Cardiac fibroblast (primary cell): ENCODE measurements around the gene NAA16.
A peak's percentile ranks its signal among the peaks of the same experiment; 100 is the strongest.

ENCODE experiments used
- DNase-seq, 2 donors: peaks; one replicate each; pipeline versions ENCODE4 v3.0.0 to v3.0.0-alpha.2; 2010; ENCODE audit warnings: low read depth in 2 of 2
- H3K4me3 ChIP-seq, 2 donors: replicated peaks in 1 of 2; 1 replicate in 1 of 2; 2 replicates in 1 of 2; pipeline ENCODE4 v1.5.1; 2011; ENCODE audit warnings: low read depth in 2 of 2, low read length in 2 of 2, mild to moderate bottlenecking in 2 of 2, moderate library complexity in 1 of 2
- TF ChIP-seq, protein P1 (sequence below): IDR thresholded peaks from one replicate; pipeline ENCODE4 v1.5.1; 2011; ENCODE audit warnings: low read depth, mild to moderate bottlenecking, low read length, inconsistent platforms

Gene NAA16

GRCh38 chr13:41313117-41313516, 2.0 kb downstream of the NAA16 start:
- TF ChIP-seq, protein P1, sequence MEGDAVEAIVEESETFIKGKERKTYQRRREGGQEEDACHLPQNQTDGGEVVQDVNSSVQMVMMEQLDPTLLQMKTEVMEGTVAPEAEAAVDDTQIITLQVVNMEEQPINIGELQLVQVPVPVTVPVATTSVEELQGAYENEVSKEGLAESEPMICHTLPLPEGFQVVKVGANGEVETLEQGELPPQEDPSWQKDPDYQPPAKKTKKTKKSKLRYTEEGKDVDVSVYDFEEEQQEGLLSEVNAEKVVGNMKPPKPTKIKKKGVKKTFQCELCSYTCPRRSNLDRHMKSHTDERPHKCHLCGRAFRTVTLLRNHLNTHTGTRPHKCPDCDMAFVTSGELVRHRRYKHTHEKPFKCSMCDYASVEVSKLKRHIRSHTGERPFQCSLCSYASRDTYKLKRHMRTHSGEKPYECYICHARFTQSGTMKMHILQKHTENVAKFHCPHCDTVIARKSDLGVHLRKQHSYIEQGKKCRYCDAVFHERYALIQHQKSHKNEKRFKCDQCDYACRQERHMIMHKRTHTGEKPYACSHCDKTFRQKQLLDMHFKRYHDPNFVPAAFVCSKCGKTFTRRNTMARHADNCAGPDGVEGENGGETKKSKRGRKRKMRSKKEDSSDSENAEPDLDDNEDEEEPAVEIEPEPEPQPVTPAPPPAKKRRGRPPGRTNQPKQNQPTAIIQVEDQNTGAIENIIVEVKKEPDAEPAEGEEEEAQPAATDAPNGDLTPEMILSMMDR, result no peak
- no peak for DNase-seq
- peak overlapping the region; percentile 0 to 97 for H3K4me3 ChIP-seq

- no peak overlapping the region for H3K4me3 ChIP-seq
- no peak for DNase-seq
- TF ChIP-seq, protein P1, result no peak
These were observed 2.7 kb downstream of the NAA16 start for GRCh38 chr13:41313659-41314197.

DNA sequence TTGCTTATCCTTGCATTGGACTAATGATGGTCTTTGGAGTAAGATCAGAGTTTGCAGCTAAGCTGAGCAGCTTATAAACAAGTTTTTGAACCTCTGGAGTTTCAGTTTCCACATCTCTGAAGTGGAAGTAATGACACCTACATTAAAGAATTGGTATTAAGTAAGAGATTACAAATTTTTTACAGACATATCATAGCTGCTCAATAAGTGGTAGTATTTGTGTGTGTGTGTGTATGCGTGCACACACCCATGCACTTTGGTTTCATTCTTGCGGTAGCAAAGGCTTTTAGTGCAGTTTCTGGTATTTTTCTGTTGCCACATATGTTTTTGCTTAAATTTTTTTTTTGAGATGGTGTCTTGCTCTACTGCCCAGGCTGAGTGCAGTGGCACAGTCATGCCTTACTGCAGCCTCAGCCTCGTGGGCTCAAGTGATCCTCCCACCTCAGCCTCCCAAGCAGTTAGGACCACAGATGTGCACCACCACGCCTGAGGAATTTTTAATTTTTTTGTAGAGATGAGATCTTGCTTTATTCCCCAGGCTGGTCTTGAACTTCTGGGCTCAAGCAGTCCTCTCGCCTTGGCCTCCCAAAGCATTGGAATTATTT, 4.5 kb downstream of the NAA16 start:
- peak; percentile 18 to 33 for DNase-seq
- TF ChIP-seq, protein P1, result no peak
- H3K4me3 ChIP-seq, result no peak overlapping the region

- H3K4me3 ChIP-seq, result no peak overlapping the region
- DNase-seq, result no peak
- TF ChIP-seq, protein P1, result no peak
These were observed 6.2 kb downstream of the NAA16 start for GRCh38 chr13:41317243-41317642.

GRCh38 chr13:41325752-41326151, 14.7 kb downstream of the NAA16 start:
- no peak for DNase-seq
- no peak overlapping the region for H3K4me3 ChIP-seq
- TF ChIP-seq, protein P1, result no peak

- no peak overlapping the region for H3K4me3 ChIP-seq
- DNase-seq, result no peak
- TF ChIP-seq, protein P1, result no peak
These were observed 15.6 kb downstream of the NAA16 start for GRCh38 chr13:41326661-41327060.
